ENCODE data around the gene NPM1.

NPM1 gene

GRCh38 chr5:171428809-171429542 lies 41.3 kb downstream of the NPM1 start:
- TF ChIP-seq, protein P1, sequence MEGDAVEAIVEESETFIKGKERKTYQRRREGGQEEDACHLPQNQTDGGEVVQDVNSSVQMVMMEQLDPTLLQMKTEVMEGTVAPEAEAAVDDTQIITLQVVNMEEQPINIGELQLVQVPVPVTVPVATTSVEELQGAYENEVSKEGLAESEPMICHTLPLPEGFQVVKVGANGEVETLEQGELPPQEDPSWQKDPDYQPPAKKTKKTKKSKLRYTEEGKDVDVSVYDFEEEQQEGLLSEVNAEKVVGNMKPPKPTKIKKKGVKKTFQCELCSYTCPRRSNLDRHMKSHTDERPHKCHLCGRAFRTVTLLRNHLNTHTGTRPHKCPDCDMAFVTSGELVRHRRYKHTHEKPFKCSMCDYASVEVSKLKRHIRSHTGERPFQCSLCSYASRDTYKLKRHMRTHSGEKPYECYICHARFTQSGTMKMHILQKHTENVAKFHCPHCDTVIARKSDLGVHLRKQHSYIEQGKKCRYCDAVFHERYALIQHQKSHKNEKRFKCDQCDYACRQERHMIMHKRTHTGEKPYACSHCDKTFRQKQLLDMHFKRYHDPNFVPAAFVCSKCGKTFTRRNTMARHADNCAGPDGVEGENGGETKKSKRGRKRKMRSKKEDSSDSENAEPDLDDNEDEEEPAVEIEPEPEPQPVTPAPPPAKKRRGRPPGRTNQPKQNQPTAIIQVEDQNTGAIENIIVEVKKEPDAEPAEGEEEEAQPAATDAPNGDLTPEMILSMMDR (IDR thresholded peaks at IDR 0.05; ENCODE audit: unreplicated experiment in 3 of 3) = no peak
- H3K27me3 Mint-ChIP-seq (ENCODE audit: low read depth) = peaks cover 12% of the 10 kb centered on the region
- H3K36me3 Mint-ChIP-seq (ENCODE audit: low read depth) = no peaks in the 10 kb centered on the region
- peaks cover 17% of the 10 kb centered on the region for H3K4me1 Mint-ChIP-seq
- H3K4me3 Mint-ChIP-seq = no peak overlapping the region
- H3K9me3 Mint-ChIP-seq = no peaks in the 10 kb centered on the region
- H3K27ac Mint-ChIP-seq = no peak overlapping the region

DNA sequence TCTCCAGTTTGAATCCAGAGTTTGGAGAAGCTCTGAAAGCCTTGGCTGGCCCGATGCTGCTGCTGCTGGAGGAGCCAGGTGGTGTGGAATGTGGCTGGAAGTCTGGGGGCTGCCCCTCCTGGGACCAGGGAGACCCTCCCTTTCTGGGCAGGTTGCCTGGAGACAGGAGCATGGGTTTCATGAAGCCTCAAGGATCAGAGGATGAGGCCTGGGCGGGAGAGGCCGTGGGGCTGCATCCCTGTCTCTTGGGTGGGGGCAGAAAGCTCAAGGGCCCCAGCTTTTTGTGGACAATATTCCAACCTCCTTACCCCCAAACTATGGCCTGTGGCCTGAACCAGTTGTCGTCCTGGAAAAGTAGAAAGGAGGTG lies 41.9 kb downstream of the NPM1 start:
- no peaks in the 10 kb centered on the region for H3K9me3 Mint-ChIP-seq
- TF ChIP-seq, protein P1 (IDR thresholded peaks at IDR 0.05; ENCODE audit: unreplicated experiment in 3 of 3) = no peak
- H3K4me1 Mint-ChIP-seq = peaks cover 17% of the 10 kb centered on the region
- H3K4me3 Mint-ChIP-seq = no peak overlapping the region
- peaks cover 9% of the 10 kb centered on the region for H3K27me3 Mint-ChIP-seq (ENCODE audit: low read depth)
- no peak overlapping the region for H3K27ac Mint-ChIP-seq
- no peaks in the 10 kb centered on the region for H3K36me3 Mint-ChIP-seq (ENCODE audit: low read depth)

GRCh38 chr5:171431251-171431777 lies 43.7 kb downstream of the NPM1 start:
- Mint-ChIP-seq H3K27me3 (ENCODE audit: low read depth) (peaks cover 4% of the 10 kb centered on the region), H3K9me3 (no peaks in the 10 kb centered on the region), H3K4me3 (no peak overlapping the region), H3K4me1 (peaks cover 13% of the 10 kb centered on the region), H3K36me3 (ENCODE audit: low read depth) (no peaks in the 10 kb centered on the region), H3K27ac (no peak overlapping the region)
- TF ChIP-seq, protein P1 (IDR thresholded peaks at IDR 0.05; ENCODE audit: unreplicated experiment in 3 of 3) = no peak

GRCh38 chr5:171432076-171432475 lies 44.4 kb downstream of the NPM1 start:
- TF ChIP-seq, protein P1 (IDR thresholded peaks at IDR 0.05; ENCODE audit: unreplicated experiment in 3 of 3) = no peak
- peaks cover 4% of the 10 kb centered on the region for H3K27me3 Mint-ChIP-seq (ENCODE audit: low read depth)
- H3K4me3 Mint-ChIP-seq = no peak overlapping the region
- H3K4me1 Mint-ChIP-seq = peaks cover 13% of the 10 kb centered on the region
- H3K27ac Mint-ChIP-seq = no peak overlapping the region
- no peaks in the 10 kb centered on the region for H3K9me3 Mint-ChIP-seq
- H3K36me3 Mint-ChIP-seq (ENCODE audit: low read depth) = no peaks in the 10 kb centered on the region

- Mint-ChIP-seq H3K36me3 (ENCODE audit: low read depth) (no peaks in the 10 kb centered on the region), H3K9me3 (no peaks in the 10 kb centered on the region), H3K27me3 (ENCODE audit: low read depth) (peaks cover 4% of the 10 kb centered on the region), H3K4me1 (peaks cover 13% of the 10 kb centered on the region), H3K4me3 (no peak overlapping the region), H3K27ac (no peak overlapping the region)
- TF ChIP-seq, protein P1 (IDR thresholded peaks at IDR 0.05; ENCODE audit: unreplicated experiment in 3 of 3) = no peak
Observed at GRCh38 chr5:171432583-171433351, 45.1 kb downstream of the NPM1 start.
